ENCODE results near the gene SMC3. TPM values are rescaled to one million over a fixed set of nuclear protein-coding genes. Genes with fewer than 3 reads are reported as not detected.
"Not testable (repeated sequence)": the region's sequence is repeated elsewhere in the genome, so short reads cannot be mapped to it uniquely, and the experiment has no call there.

Gene SMC3
- total RNA-seq (2014; rRNA removed; shearing (Covaris generic)): 39.8 and 43.2 TPM in 2 replicates

- peak; percentile 96 for DNase-seq (ENCODE audit: low read depth)
Measured at GRCh38 chr10:110567201-110568054, at the start of gene SMC3. SMC3 (plus strand) TSS chr10:110567695; CDS start chr10:110567817, 122 bp downstream.

- DNase-seq (ENCODE audit: low read depth): peak; percentile 67
Measured at GRCh38 chr10:110522365-110522988, 45.0 kb upstream of the SMC3 start.

- no peak for DNase-seq (ENCODE audit: low read depth)
Measured at GRCh38 chr10:110523736-110524135, 43.8 kb upstream of the SMC3 start.

GRCh38 chr10:110524179-110524858 is 43.2 kb upstream of the SMC3 start:
- DNase-seq (ENCODE audit: low read depth): no peak

- no peak for DNase-seq (ENCODE audit: low read depth)
Measured at GRCh38 chr10:110524859-110525232, 42.6 kb upstream of the SMC3 start.

- peak; percentile 72 for DNase-seq (ENCODE audit: low read depth)
Measured at GRCh38 chr10:110525349-110526260, 41.9 kb upstream of the SMC3 start.

GRCh38 chr10:110527731-110528171 is 39.7 kb upstream of the SMC3 start:
- DNase-seq (ENCODE audit: low read depth): peak; percentile 50

GRCh38 chr10:110528224-110528996 is 39.1 kb upstream of the SMC3 start:
- DNase-seq (ENCODE audit: low read depth): no peak

GRCh38 chr10:110528997-110529524 is 38.4 kb upstream of the SMC3 start:
- DNase-seq (ENCODE audit: low read depth): peak; percentile 52

- peak; percentile 20 for DNase-seq (ENCODE audit: low read depth)
Measured at GRCh38 chr10:110529596-110530011, 37.9 kb upstream of the SMC3 start.

GRCh38 chr10:110530131-110530831 is 37.2 kb upstream of the SMC3 start:
- DNase-seq (ENCODE audit: low read depth): peak; percentile 83

- no peak for DNase-seq (ENCODE audit: low read depth)
Measured at GRCh38 chr10:110531687-110532086, 35.8 kb upstream of the SMC3 start.

- not testable (repeated sequence) for DNase-seq (ENCODE audit: low read depth)
Measured at GRCh38 chr10:110532628-110533027, 34.9 kb upstream of the SMC3 start.

GRCh38 chr10:110533149-110533548 is 34.3 kb upstream of the SMC3 start:
- peak; percentile 25 for DNase-seq (ENCODE audit: low read depth)

- no peak for DNase-seq (ENCODE audit: low read depth)
Measured at GRCh38 chr10:110534571-110534970, 32.9 kb upstream of the SMC3 start.

- DNase-seq (ENCODE audit: low read depth): peak; percentile 87
Measured at GRCh38 chr10:110535958-110536891, 31.3 kb upstream of the SMC3 start.

GRCh38 chr10:110539091-110539490 is 28.4 kb upstream of the SMC3 start:
- DNase-seq (ENCODE audit: low read depth): no peak

- DNase-seq (ENCODE audit: low read depth): no peak
Measured at GRCh38 chr10:110540031-110540430, 27.5 kb upstream of the SMC3 start.
